ENCODE results near the gene CD3E.

Gene CD3E

DNA sequence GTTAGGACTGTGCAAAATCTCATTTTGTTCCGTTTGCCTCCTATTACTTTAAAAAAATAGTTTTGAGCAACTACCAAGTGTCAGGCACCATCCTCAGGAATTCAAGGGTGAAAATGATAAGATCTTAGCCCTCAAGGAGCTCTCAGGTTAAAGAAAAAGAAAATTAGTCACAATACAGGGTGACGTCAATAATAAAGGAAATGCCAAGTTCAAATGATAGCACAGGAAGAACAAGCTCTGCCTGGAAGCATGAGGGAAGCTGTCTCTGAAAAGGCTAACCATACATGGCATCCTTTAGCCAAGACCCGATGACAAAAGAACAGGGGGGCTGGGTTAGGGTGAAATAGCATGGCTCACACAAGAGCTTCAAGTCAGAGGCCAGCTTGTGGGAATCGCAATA is 29.4 kb upstream of the CD3E start:
- no peak for DNase-seq (ENCODE audit: low read depth)
- Histone ChIP-seq H3K9me3 (ENCODE audit: control insufficient read depth, low read length) (no peaks in the 10 kb centered on the region), H3K36me3 (ENCODE audit: control insufficient read depth, insufficient read depth, low read length, severe bottlenecking) (no peaks in the 10 kb centered on the region)

DNA sequence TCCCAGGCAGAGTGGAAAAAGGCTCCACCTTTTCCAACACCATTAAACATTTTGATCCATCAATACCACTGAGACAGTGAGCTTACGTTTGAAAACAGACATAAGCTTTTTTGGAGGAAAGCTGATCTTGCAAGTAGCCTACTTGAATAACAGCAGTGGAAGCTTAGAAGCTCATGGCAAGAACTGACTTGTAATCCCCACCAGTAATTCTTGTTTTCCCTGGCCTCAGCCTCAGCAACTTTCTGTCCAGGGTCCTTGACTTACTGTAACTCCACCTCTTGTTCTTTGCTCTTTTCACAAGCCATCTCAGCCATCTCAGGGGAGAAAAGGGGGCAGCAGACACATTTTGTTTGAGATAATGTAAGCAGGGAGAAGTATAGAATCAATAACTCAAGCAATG is 28.1 kb upstream of the CD3E start:
- no peaks in the 10 kb centered on the region for H3K36me3 ChIP-seq (ENCODE audit: control insufficient read depth, insufficient read depth, low read length, severe bottlenecking)
- no peaks in the 10 kb centered on the region for H3K4me1 ChIP-seq (ENCODE audit: control insufficient read depth, insufficient read depth, low read length)
- peaks cover 24% of the 10 kb centered on the region for H3K27me3 ChIP-seq (replicated peaks; ENCODE audit: control insufficient read depth, insufficient read depth, low read length)
- no peak overlapping the region for H3K4me3 ChIP-seq (ENCODE audit: low read length)
- DNase-seq (ENCODE audit: low read depth), result no peak
- no peaks in the 10 kb centered on the region for H3K9me3 ChIP-seq (ENCODE audit: control insufficient read depth, low read length)
- H3K9ac ChIP-seq (ENCODE audit: low read length), result no peak overlapping the region

More for the DNA sequence above, 29.4 kb upstream of the CD3E start:
- H3K9ac ChIP-seq (ENCODE audit: low read length), result no peak overlapping the region
- H3K27me3 ChIP-seq (replicated peaks; ENCODE audit: control insufficient read depth, insufficient read depth, low read length), result peaks cover 24% of the 10 kb centered on the region
- no peaks in the 10 kb centered on the region for H3K4me1 ChIP-seq (ENCODE audit: control insufficient read depth, insufficient read depth, low read length)
- H3K4me3 ChIP-seq (ENCODE audit: low read length), result no peak overlapping the region

DNA sequence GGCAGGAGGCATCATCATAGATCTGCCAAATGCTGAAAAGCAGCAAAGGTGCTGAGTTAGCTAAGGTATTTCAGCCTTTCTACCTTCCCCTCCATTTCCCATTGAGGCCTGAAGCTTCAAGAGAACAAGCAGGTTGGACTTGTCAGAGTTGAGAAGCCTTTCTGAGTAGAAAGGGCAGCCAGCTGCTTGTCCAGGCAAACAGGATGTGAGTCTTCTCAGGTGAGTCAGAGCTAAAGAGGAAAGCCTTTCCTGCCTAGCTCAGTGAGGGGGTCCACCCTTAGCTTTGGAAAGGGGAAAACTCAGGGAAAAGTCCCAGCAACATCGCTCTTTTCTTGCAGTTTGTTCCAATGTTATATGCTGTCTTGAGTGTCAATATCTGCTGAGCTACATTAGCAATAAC is 27.2 kb upstream of the CD3E start:
- no peak overlapping the region for H3K4me3 ChIP-seq (ENCODE audit: low read length)
- no peaks in the 10 kb centered on the region for H3K9me3 ChIP-seq (ENCODE audit: control insufficient read depth, low read length)
- no peaks in the 10 kb centered on the region for H3K36me3 ChIP-seq (ENCODE audit: control insufficient read depth, insufficient read depth, low read length, severe bottlenecking)
- no peak for DNase-seq (ENCODE audit: low read depth)
- H3K27me3 ChIP-seq (replicated peaks; ENCODE audit: control insufficient read depth, insufficient read depth, low read length), result peaks cover 18% of the 10 kb centered on the region
- no peak overlapping the region for H3K9ac ChIP-seq (ENCODE audit: low read length)
- H3K4me1 ChIP-seq (ENCODE audit: control insufficient read depth, insufficient read depth, low read length), result no peaks in the 10 kb centered on the region

DNA sequence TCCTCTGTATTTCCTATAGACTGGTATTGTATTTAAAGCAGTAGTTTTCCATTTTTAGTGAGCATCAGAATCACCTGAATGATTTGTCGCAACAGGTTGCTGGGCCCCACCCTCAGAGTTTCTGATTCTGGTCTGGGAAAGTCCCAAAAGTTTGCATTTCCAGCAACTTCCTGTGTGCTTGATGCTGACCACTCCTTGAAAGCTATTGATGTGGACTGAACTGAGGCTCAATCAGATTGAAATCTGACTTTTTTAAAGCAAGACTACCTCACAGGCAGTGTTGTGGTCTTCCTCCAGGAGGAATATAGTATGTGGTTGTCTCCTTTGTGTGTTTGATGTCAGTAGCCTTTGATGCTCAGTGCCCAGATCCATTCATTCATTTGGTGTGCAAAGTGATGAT is 23.2 kb upstream of the CD3E start:
- H3K4me1 ChIP-seq (ENCODE audit: control insufficient read depth, insufficient read depth, low read length), result no peaks in the 10 kb centered on the region
- no peaks in the 10 kb centered on the region for H3K36me3 ChIP-seq (ENCODE audit: control insufficient read depth, insufficient read depth, low read length, severe bottlenecking)
- DNase-seq (ENCODE audit: low read depth), result no peak
- peaks cover 19% of the 10 kb centered on the region for H3K27me3 ChIP-seq (replicated peaks; ENCODE audit: control insufficient read depth, insufficient read depth, low read length)
- H3K4me3 ChIP-seq (ENCODE audit: low read length), result no peak overlapping the region
- no peak overlapping the region for H3K9ac ChIP-seq (ENCODE audit: low read length)
- no peaks in the 10 kb centered on the region for H3K9me3 ChIP-seq (ENCODE audit: control insufficient read depth, low read length)

DNA sequence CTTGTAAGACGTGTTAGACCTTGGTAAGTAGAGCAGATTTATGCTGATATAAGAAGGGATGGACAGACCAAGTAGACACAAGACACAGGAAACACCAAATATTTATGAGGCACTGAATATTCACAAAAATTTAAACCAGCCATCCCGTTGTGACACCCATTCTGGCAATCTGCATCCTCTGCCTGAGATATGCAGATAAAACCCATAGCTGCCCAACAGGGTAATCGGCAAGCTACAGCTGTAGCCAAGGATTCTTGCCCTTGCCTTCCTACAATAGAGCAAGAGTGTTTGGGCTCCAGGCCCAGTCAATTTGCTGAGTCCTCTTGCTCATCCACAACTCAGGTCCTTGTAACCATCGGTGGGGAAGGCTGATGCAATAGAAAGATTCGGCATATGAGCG is 21.9 kb upstream of the CD3E start:
- DNase-seq (ENCODE audit: low read depth), result no peak
- Histone ChIP-seq H3K4me1 (ENCODE audit: control insufficient read depth, insufficient read depth, low read length) (no peaks in the 10 kb centered on the region), H3K9me3 (ENCODE audit: control insufficient read depth, low read length) (no peaks in the 10 kb centered on the region), H3K4me3 (ENCODE audit: low read length) (no peak overlapping the region), H3K27me3 (replicated peaks; ENCODE audit: control insufficient read depth, insufficient read depth, low read length) (peaks cover 13% of the 10 kb centered on the region), H3K36me3 (ENCODE audit: control insufficient read depth, insufficient read depth, low read length, severe bottlenecking) (no peaks in the 10 kb centered on the region), H3K9ac (ENCODE audit: low read length) (no peak overlapping the region)

DNA sequence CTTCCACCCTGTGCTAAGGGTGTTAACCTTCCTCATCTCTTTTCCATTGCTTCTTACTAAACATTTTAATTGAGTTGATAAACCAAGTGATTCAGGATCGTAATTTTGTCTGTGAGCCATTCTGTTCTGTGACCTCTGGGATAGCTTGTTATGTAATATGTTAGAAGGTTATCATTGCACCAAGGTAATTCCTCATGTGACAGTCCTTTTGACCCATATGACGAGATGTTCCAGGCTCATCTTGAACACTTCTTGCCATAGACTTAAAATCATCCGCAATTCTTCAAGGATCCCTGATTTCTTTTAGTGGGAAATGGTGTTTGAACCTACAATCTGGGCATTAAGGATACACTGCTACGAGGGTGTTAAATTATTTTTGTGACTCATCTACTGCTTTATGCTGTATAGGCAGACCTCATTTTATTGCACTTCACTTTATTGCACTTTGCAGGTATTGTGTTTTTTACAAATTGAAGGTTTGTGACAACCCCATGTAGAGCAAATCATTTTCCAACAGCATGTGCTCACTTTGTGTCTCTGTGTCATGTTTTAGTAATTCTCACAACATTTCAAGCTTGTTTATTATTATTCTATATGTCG is 21.4 kb upstream of the CD3E start:
- H3K36me3 ChIP-seq (ENCODE audit: control insufficient read depth, insufficient read depth, low read length, severe bottlenecking), result no peaks in the 10 kb centered on the region
- H3K9ac ChIP-seq (ENCODE audit: low read length), result no peak overlapping the region
- no peaks in the 10 kb centered on the region for H3K4me1 ChIP-seq (ENCODE audit: control insufficient read depth, insufficient read depth, low read length)
- no peak overlapping the region for H3K4me3 ChIP-seq (ENCODE audit: low read length)
- H3K9me3 ChIP-seq (ENCODE audit: control insufficient read depth, low read length), result no peaks in the 10 kb centered on the region
- H3K27me3 ChIP-seq (replicated peaks; ENCODE audit: control insufficient read depth, insufficient read depth, low read length), result peaks cover 13% of the 10 kb centered on the region
- DNase-seq (ENCODE audit: low read depth), result no peak

DNA sequence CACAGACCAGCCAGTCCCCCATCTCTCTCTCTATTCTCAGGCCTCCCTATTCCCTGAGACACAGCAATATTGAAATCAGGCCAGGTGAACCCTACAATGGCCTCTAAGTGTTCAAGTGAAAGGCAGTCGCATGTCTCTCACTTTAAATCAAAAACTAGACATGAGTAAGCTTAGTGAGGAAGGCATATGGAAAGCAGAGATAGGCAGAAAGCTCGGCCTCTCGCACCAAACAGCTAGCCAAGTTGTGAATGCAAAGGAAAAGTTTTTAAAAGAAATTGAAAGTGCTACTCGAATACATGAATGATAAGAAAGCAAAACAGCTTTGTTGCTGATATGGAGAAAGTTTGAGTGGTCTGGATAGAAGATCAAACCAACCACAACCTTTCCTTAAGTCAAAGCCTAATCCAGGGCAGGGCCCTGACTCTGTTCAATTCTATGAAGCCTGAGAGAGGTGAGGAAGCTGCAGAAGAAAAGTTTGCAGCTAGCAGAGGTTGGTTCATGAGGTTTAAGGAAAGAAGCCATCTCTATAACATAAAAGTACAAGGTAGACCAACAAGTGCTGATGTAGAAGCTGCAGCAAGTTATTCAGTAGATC is 20.7 kb upstream of the CD3E start:
- Histone ChIP-seq H3K9me3 (ENCODE audit: control insufficient read depth, low read length) (no peaks in the 10 kb centered on the region), H3K27me3 (replicated peaks; ENCODE audit: control insufficient read depth, insufficient read depth, low read length) (peaks cover 13% of the 10 kb centered on the region), H3K36me3 (ENCODE audit: control insufficient read depth, insufficient read depth, low read length, severe bottlenecking) (no peaks in the 10 kb centered on the region), H3K4me1 (ENCODE audit: control insufficient read depth, insufficient read depth, low read length) (no peaks in the 10 kb centered on the region), H3K4me3 (ENCODE audit: low read length) (no peak overlapping the region), H3K9ac (ENCODE audit: low read length) (no peak overlapping the region)
- DNase-seq (ENCODE audit: low read depth), result no peak

DNA sequence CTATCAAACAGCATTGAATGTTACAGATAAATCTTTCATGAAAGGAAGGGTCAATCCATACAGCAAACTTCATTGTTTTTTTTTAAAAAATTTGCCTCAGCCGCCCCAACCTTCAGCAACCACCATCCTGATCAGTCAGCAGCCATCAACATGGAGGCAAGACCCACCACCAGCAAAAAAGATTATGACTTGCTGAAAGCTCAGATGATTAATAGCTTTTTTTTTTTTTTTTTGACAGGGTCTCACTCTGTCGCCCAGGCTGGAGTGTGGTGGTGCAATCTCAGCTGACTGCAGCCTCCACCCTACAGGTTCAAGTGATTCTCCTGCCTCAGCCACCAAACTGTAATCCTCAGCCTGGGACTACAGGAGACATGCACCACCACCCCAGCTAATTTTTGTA is 18.0 kb upstream of the CD3E start:
- Histone ChIP-seq H3K4me3 (ENCODE audit: low read length) (no peak overlapping the region), H3K9me3 (ENCODE audit: control insufficient read depth, low read length) (no peaks in the 10 kb centered on the region), H3K9ac (ENCODE audit: low read length) (no peak overlapping the region), H3K4me1 (ENCODE audit: control insufficient read depth, insufficient read depth, low read length) (no peaks in the 10 kb centered on the region), H3K36me3 (ENCODE audit: control insufficient read depth, insufficient read depth, low read length, severe bottlenecking) (no peaks in the 10 kb centered on the region), H3K27me3 (replicated peaks; ENCODE audit: control insufficient read depth, insufficient read depth, low read length) (peaks cover 13% of the 10 kb centered on the region)
- no peak for DNase-seq (ENCODE audit: low read depth)

DNA sequence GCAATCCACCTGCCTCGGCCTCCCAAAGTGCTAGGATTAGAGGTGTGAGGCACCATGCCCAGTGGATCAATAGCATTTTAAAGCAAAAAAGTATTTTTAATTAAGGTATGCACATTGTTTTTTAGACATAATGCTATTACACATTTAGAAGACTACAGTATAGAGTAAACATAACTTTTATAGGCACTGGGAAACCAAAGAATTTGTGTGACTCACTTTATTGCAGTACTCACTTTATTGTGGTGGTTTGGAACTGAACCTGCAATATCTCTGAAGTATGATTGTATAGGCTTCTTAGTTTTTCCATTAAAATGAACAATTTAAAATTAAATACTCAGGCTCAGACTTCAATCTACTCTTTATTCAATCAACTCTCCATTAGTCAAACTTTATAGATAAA is 17.5 kb upstream of the CD3E start:
- Histone ChIP-seq H3K4me3 (ENCODE audit: low read length) (no peak overlapping the region), H3K9me3 (ENCODE audit: control insufficient read depth, low read length) (no peaks in the 10 kb centered on the region), H3K9ac (ENCODE audit: low read length) (no peak overlapping the region), H3K36me3 (ENCODE audit: control insufficient read depth, insufficient read depth, low read length, severe bottlenecking) (no peaks in the 10 kb centered on the region), H3K27me3 (replicated peaks; ENCODE audit: control insufficient read depth, insufficient read depth, low read length) (peaks cover 13% of the 10 kb centered on the region), H3K4me1 (ENCODE audit: control insufficient read depth, insufficient read depth, low read length) (no peaks in the 10 kb centered on the region)
- no peak for DNase-seq (ENCODE audit: low read depth)

DNA sequence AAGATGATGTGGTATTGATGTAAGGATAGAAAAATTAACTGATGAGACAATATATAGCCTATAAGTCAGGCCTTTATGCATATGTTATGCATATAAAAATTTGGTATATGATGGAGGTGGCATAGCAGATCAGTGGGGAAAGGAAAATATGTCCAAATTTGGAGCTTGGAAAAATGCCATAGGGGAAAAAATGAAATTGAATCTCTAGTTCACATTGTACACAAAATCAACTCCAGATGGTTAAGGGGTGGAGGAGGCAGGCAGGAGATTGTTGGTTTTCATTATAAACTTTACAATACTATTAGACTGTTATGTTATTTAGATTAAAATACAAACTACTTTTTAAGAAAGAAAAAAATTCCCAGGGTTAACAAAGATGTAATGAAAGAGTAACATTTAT is 15.1 kb upstream of the CD3E start:
- no peak overlapping the region for H3K4me3 ChIP-seq (ENCODE audit: low read length)
- no peak overlapping the region for H3K9ac ChIP-seq (ENCODE audit: low read length)
- H3K9me3 ChIP-seq (ENCODE audit: control insufficient read depth, low read length), result no peaks in the 10 kb centered on the region
- peak; percentile 61 for DNase-seq (ENCODE audit: low read depth)
- H3K36me3 ChIP-seq (ENCODE audit: control insufficient read depth, insufficient read depth, low read length, severe bottlenecking), result no peaks in the 10 kb centered on the region
- H3K4me1 ChIP-seq (ENCODE audit: control insufficient read depth, insufficient read depth, low read length), result no peaks in the 10 kb centered on the region
- H3K27me3 ChIP-seq (replicated peaks; ENCODE audit: control insufficient read depth, insufficient read depth, low read length), result no peaks in the 10 kb centered on the region

DNA sequence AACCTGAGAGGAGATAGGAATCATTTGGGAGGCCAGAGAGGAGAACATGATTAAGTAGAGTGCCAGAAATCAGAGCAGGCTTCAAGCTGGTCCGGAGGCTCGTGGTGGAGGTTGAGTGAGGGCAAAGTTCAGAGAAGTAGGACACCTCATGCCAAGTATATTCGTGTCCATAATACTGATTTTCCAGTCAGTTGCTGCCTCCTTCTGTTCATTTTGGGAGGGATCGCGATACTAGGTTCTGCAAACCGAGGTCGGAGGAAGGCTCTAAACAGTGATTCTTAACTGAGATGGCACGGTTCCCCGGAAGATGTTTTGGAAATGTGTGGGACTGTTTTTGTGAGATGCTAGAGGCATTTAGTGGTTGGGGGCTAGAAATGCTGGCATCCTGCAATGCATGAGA is 13.6 kb upstream of the CD3E start:
- no peak overlapping the region for H3K4me3 ChIP-seq (ENCODE audit: low read length)
- no peaks in the 10 kb centered on the region for H3K36me3 ChIP-seq (ENCODE audit: control insufficient read depth, insufficient read depth, low read length, severe bottlenecking)
- H3K9ac ChIP-seq (ENCODE audit: low read length), result no peak overlapping the region
- H3K27me3 ChIP-seq (replicated peaks; ENCODE audit: control insufficient read depth, insufficient read depth, low read length), result peaks cover 6% of the 10 kb centered on the region
- H3K9me3 ChIP-seq (ENCODE audit: control insufficient read depth, low read length), result no peaks in the 10 kb centered on the region
- DNase-seq (ENCODE audit: low read depth), result peak; percentile 4
- no peaks in the 10 kb centered on the region for H3K4me1 ChIP-seq (ENCODE audit: control insufficient read depth, insufficient read depth, low read length)
